Esophagus muscularis mucosa (tissue), 3 donors: ENCODE measurements around the gene PFKFB1.

ENCODE experiments used
- CTCF ChIP-seq, 3 experiments: fragments of 200-600 bp in 2 of 3; fragments of 450-650 bp in 1 of 3; sonication (generic) in 2 of 3; IDR thresholded peaks; one replicate each; pipeline ENCODE4 v1.5.1; 2017 to 2019; ENCODE audit warnings: antibody characterized with exemption in 3 of 3, mild to moderate bottlenecking in 2 of 3, moderate library complexity in 1 of 3
- POLR2A ChIP-seq: fragments of 450-650 bp; IDR thresholded peaks from one replicate; pipeline ENCODE4 v1.6.1; 2017; ENCODE audit warnings: antibody characterized with exemption, moderate library complexity, mild to moderate bottlenecking, low read depth
- POLR2AphosphoS5 ChIP-seq, 2 donors: sonication (generic); formaldehyde crosslinking; IDR thresholded peaks; one replicate each; pipeline ENCODE4 v1.6.1; 2017; ENCODE audit warnings: antibody characterized with exemption in 2 of 2

DNA sequence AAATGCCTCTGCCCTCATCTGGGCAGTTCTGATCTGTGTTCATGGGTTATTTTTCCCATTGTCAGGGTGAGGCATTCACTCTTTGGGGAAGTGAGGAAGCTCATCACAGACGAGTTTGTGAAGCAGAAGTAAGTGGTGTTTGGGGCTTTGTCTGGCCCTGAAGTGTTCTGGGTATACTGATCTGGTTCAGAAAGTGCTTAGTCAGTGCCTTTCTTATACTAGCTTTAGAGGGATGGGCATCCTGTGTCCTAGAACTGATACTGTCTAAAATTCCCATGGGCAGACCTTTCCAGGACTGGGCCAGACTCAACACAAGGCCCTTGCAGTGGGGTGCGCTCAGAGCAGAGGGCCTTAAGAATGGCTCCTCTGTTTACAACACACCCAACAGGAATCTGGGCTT lies 67.0 kb downstream of the PFKFB1 start:
- no peak for TF ChIP-seq CTCF (IDR thresholded peaks at IDR 0.05)
- TF ChIP-seq POLR2AphosphoS5 (IDR thresholded peaks at IDR 0.05), result no peak
- no peak for TF ChIP-seq POLR2A
